Measurements from ENCODE around the gene ARL4A.
"Not testable (repeated sequence)": the region's sequence is repeated elsewhere in the genome, so short reads cannot be mapped to it uniquely, and the experiment has no call there.

ARL4A gene

DNA sequence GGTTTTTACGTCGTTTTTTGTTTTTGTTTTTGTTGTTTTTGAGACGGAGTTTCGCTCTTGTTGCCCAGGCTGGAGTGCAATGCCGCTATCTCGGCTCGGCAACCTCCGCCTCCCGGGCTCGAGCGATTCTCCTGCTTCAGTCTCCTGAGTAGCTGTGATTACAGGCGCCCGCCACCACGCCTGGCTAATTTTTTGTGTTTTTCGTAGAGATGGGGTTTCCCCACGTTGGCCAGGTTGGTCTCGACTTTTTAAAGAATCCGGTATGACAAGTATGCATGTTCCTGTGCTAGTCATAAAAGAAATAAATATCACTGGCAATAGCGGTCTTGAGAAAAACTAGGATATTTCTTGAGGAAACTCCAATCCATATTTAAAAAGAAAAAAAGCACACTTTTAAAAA is 2.7 kb upstream of the ARL4A start:
- 0 out of 2 replicates have a peak, but pooled peaks cover 3% of the 10 kb centered on the region for H3K4me1 ChIP-seq (ENCODE audit: insufficient read depth, low read length)
- no peaks in the 10 kb centered on the region for H3K9me3 ChIP-seq (ENCODE audit: control insufficient read depth, insufficient read depth, low read length)
- no peaks in the 10 kb centered on the region for H3K36me3 ChIP-seq (ENCODE audit: insufficient read depth, low read length)
- H3K9ac ChIP-seq (ENCODE audit: low read depth, low read length), result no peak overlapping the region

DNA sequence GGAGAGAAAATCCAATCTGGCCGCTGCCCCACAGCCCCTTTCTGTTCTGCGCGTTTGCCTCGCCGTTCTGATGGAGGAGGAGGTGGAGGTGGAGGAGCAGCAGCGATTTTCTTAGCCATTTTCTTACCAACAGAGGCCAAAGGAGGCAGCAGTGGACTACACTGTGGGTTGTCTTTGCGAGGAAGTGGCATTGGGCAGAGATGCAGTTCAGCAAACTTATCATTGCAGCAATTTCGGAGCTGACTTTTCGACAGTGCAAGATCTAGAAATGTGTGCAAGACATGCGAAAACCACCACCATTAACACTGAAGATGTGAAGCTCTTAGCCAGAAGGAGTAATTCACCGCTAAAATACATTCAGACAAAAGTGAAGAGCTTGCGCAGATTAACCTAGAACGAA is 1.9 kb upstream of the ARL4A start:
- H3K36me3 ChIP-seq (ENCODE audit: insufficient read depth, low read length), result no peaks in the 10 kb centered on the region
- no peaks in the 10 kb centered on the region for H3K9me3 ChIP-seq (ENCODE audit: control insufficient read depth, insufficient read depth, low read length)
- peak overlapping the region; percentile 78; the same call in 1 of the 2 replicates for H3K9ac ChIP-seq (ENCODE audit: low read depth, low read length)
- H3K4me1 ChIP-seq (ENCODE audit: insufficient read depth, low read length), result 0 out of 2 replicates have a peak, but pooled peaks cover 3% of the 10 kb centered on the region

DNA sequence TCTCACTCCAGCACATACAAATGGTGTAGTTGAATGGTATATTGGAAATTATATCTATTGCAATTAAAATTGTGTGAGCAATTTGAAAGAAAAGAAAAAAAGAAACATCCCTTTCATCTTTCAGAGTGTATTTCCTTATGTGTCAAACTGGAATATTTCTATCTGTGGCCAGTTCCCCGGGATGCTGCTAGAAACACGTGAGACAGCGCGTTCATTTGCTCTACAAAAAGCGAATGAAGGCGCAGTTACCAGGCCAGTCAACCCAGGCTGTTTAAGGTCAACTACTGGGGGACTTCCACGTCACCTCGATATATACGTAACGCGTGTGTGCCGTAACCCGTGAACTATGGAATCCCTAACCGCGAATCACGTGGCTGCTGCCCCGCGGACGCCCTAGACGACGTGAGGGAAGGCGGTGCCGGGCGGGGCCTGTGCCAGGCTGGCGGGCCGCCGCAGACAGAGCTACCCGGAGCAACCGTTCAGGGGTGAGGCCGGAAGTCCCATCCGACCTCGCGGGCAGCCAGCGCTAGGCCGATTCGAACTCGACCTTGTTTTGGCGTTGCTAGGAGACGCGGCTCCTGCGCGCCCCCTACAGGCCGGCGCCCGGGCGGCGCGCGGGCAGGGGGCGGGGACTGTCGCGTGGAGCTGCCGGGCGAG is 1.1 kb upstream of the ARL4A start:
- Histone ChIP-seq H3K9ac (ENCODE audit: low read depth, low read length) (peak overlapping the region; percentile 78), H3K9me3 (ENCODE audit: control insufficient read depth, insufficient read depth, low read length) (no peaks in the 10 kb centered on the region), H3K4me1 (ENCODE audit: insufficient read depth, low read length) (0 out of 2 replicates have a peak, but pooled peaks cover 3% of the 10 kb centered on the region), H3K36me3 (ENCODE audit: insufficient read depth, low read length) (no peaks in the 10 kb centered on the region)

DNA sequence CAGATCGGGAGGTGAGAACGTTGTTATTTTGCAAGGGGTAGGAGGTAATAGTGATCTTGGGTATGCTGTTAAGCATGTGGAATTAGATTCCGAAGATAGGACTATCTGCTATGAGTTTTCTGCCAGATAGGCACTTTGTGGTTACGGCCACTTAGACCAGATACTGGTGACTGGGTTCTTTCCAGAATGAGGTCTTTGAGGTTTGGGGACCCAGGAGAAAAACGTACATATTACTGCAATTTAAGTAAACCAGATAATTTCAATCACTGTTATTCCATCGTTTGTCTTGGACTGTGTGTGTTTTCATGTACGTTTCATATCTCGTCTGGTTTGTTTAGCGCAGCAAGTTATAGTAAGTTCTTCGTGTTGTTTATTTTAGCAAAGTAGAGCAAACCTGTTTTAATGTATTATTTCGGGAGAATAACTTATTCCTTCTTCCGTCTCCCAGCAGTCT is 312 bp downstream of the ARL4A start:
- Histone ChIP-seq H3K36me3 (ENCODE audit: insufficient read depth, low read length) (no peaks in the 10 kb centered on the region), H3K9ac (ENCODE audit: low read depth, low read length) (peak overlapping the region; percentile 78), H3K4me1 (ENCODE audit: insufficient read depth, low read length) (0 out of 2 replicates have a peak, but pooled peaks cover 3% of the 10 kb centered on the region), H3K9me3 (ENCODE audit: control insufficient read depth, insufficient read depth, low read length) (no peaks in the 10 kb centered on the region)

DNA sequence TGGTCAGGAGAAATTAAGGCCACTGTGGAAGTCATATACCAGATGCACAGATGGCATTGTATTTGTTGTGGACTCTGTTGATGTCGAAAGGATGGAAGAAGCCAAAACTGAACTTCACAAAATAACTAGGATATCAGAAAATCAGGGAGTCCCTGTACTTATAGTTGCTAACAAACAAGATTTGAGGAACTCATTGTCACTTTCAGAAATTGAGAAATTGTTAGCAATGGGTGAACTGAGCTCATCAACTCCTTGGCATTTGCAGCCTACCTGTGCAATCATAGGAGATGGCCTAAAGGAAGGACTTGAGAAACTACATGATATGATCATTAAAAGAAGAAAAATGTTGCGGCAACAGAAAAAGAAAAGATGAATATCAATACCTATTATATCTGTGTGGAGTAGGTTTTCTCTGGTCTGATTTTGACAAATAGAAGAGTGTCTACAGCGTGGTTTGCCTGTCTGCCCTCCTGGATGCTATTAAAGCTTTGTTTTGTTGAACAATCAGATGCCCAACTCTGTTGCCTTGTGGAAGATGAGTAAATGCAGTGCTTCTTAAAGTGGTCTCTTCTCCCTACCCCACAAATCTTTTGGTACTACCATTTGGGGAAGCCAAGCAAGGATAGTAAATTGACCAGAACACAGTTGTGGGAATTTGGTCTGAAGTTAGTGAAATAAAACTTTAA is 1.2 kb downstream of the ARL4A start:
- not testable (repeated sequence) for H3K4me1 ChIP-seq (ENCODE audit: insufficient read depth, low read length); H3K36me3 ChIP-seq (ENCODE audit: insufficient read depth, low read length); H3K9me3 ChIP-seq (ENCODE audit: control insufficient read depth, insufficient read depth, low read length)
- H3K9ac ChIP-seq (ENCODE audit: low read depth, low read length), result peak overlapping the region; percentile 44

DNA sequence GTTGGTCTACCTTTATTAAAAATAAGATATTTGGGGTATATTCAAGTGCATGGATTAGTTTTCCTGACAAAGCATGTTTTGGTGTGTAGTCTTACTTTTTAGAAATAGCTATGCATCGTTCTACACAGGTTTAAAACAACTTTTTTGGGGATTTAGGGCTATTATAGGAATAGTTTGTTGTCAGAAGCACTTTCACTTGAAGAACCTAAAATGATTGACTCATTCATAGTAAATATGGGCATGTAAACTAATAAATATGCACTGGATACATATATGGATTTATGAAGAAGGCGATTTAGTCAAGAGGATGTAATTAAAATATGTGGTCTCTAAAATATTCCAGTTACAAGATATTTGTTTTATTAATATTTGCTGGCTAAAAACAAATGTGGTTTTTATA is 2.0 kb downstream of the ARL4A start:
- Histone ChIP-seq H3K9ac (ENCODE audit: low read depth, low read length) (peak overlapping the region; percentile 44), H3K36me3 (ENCODE audit: insufficient read depth, low read length) (no peaks in the 10 kb centered on the region), H3K9me3 (ENCODE audit: control insufficient read depth, insufficient read depth, low read length) (no peaks in the 10 kb centered on the region), H3K4me1 (ENCODE audit: insufficient read depth, low read length) (0 out of 2 replicates have a peak, but pooled peaks cover 3% of the 10 kb centered on the region)

DNA sequence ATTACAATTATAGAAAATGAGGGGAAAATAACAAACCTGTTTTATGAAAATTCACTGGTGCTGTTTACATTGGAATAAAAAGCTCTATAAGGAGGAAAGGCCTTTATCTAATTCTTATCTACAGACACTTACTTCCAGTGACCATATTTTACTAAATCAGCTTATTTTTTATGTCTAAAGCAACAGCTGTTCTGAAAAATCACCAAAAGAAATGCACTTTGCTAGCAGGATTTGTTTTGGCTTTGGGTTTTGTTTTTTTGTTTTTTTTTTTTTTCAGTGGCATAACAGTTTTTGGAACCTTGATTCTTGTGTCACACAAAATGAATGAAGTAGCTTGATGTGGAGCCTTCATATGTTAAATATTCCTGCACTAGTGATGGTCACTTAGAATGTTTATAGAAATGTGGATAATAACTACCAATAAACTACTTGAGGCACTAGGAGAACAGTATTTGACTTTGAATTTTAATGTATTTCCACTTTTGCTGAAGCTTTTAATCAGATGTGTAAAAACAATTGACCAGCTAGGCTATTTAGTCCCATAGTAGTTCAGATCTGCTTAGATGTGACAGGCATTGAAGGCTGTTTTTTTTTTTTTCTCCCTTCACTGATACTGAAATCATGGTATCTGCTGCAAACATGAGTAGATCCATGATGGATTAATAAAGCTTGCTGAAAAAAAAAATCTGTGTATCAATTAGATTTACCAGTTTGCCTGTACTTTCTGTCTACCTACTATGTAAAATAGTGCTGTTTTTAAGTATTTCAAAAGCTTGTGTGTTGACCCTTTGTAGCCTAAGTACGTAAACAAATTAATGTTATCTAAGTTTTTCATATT is 2.8 kb downstream of the ARL4A start:
- H3K9me3 ChIP-seq (ENCODE audit: control insufficient read depth, insufficient read depth, low read length), result no peaks in the 10 kb centered on the region
- H3K9ac ChIP-seq (ENCODE audit: low read depth, low read length), result peak overlapping the region; percentile 33
- peaks cover 3% of the 10 kb centered on the region; the same call in 1 of the 2 replicates for H3K4me1 ChIP-seq (ENCODE audit: insufficient read depth, low read length)
- H3K36me3 ChIP-seq (ENCODE audit: insufficient read depth, low read length), result no peaks in the 10 kb centered on the region

DNA sequence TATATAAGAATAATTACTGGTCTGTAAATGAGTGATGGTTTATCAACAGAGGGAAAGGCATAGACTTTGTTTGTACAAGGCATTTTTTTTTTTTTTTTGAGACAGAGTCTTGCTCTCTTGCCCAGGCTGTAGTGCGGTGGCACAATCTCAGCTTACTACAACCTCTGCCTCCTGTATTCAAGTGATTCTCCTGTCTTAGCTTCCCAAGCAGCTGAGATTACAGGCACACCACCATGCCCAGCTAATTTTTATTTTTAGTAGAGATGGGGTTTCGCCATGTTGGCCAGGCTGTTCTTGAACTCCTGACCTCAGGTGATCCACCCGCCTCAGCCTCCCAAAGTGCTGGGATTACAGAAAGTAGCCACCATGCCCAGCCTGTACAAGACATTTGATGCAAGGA is 4.0 kb downstream of the ARL4A start:
- H3K36me3 ChIP-seq (ENCODE audit: insufficient read depth, low read length); H3K4me1 ChIP-seq (ENCODE audit: insufficient read depth, low read length); H3K9me3 ChIP-seq (ENCODE audit: control insufficient read depth, insufficient read depth, low read length); H3K9ac ChIP-seq (ENCODE audit: low read depth, low read length): not testable (repeated sequence)

DNA sequence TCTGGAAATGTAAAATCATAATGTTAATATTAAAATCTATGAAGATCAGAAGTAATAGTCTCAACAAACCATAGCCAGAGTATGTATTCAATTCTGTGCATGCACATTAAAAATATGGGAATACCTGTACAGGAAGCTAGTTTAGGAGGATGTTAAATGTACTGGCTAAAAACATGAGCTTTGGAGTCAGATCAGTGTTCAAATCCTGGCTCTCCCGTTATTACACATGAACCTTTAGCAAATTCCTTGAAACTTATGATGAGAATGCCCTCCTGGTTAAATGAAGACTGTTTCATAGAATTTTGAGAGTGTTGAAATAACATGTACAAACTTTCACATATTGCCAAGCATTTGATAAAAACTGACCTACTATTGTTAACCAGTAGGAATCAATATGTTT is 4.6 kb downstream of the ARL4A start:
- no peaks in the 10 kb centered on the region; the same call in 1 of the 2 replicates for H3K4me1 ChIP-seq (ENCODE audit: insufficient read depth, low read length)
- no peak overlapping the region for H3K9ac ChIP-seq (ENCODE audit: low read depth, low read length)
- no peaks in the 10 kb centered on the region; the same call in 1 of the 2 replicates for H3K9me3 ChIP-seq (ENCODE audit: control insufficient read depth, insufficient read depth, low read length)
- no peaks in the 10 kb centered on the region for H3K36me3 ChIP-seq (ENCODE audit: insufficient read depth, low read length)

DNA sequence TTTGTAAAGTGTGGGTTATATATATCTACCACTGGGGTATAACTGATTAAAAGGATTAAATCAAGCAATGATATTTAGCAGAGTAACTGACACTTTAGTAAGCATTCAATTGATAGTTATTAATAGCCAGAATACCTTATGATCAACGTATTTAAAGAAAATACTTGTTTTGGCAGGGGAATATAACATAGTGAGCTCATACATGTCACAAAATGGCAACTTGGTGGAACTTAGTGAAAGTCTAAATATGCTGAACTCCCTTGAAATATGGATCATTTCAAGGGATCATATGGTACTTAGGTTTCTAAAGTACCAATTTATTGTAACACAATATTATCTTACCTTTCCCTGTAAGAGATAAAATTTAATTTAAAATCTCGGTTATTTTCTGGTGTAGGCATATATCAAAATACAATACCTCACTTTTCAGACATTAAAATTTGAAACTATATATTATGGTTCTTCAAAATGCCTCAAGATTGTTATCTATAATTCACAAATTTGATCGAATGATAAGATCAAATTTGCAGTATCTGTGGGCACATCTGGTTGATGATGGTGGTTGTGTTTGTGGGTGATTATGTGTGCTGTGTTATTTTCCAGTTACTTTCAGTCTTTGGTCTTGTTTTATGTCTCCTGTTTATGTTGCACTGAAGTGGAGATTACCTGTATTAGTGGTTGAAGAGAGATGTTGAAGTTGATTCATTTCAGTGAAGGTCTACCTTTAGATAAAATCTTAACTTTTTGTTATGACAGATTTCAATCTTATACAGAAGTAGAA is 5.2 kb downstream of the ARL4A start:
- H3K9ac ChIP-seq (ENCODE audit: low read depth, low read length), result no peak overlapping the region
- H3K9me3 ChIP-seq (ENCODE audit: control insufficient read depth, insufficient read depth, low read length), result no peaks in the 10 kb centered on the region; the same call in 1 of the 2 replicates
- no peaks in the 10 kb centered on the region; the same call in 1 of the 2 replicates for H3K4me1 ChIP-seq (ENCODE audit: insufficient read depth, low read length)
- no peaks in the 10 kb centered on the region for H3K36me3 ChIP-seq (ENCODE audit: insufficient read depth, low read length)

DNA sequence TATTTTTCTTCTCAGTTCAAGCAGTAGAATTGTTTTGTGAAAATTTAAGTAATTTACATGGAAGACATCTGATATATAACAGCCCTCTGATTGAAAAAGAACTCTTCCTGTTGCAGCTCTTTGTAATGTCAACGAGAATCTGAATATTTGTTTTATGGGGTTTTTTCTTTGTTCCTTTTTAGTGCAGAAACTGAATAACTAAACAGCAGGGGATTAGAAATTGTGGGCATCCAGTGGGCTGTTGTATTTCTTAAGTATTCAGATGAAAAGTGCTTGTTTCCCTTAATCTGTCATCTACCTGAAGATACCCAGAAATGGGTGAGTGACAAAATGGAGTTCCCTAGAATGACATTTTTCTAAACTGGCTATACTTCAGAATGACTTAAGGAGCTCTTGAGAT is 7.4 kb downstream of the ARL4A start:
- H3K36me3 ChIP-seq (ENCODE audit: insufficient read depth, low read length), result no peaks in the 10 kb centered on the region
- H3K9me3 ChIP-seq (ENCODE audit: control insufficient read depth, insufficient read depth, low read length), result no peaks in the 10 kb centered on the region; the same call in 1 of the 2 replicates
- H3K9ac ChIP-seq (ENCODE audit: low read depth, low read length), result no peak overlapping the region
- H3K4me1 ChIP-seq (ENCODE audit: insufficient read depth, low read length), result no peaks in the 10 kb centered on the region; the same call in 1 of the 2 replicates

DNA sequence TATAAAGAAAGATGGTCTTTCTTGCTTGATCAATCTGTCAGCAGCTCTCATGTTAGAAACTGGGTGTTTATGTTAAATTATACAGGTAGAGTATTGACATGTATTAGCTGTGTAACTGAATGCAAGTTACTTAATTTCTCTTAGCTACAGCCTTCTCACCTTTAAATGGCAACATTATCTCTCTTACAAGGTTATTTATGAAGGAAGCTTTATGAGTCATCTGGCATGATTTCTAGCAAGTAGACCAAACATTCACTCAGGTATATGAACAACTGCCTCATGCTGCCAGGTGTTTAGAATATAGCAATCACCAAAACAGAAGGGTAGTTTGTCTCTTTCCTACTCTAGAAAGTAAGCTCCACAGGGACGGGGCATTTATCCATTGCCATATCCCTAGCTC is 8.5 kb downstream of the ARL4A start:
- no peak overlapping the region for H3K9ac ChIP-seq (ENCODE audit: low read depth, low read length)
- no peaks in the 10 kb centered on the region; the same call in 1 of the 2 replicates for H3K4me1 ChIP-seq (ENCODE audit: insufficient read depth, low read length)
- no peaks in the 10 kb centered on the region for H3K36me3 ChIP-seq (ENCODE audit: insufficient read depth, low read length)
- H3K9me3 ChIP-seq (ENCODE audit: control insufficient read depth, insufficient read depth, low read length), result peaks cover 1% of the 10 kb centered on the region; the same call in 1 of the 2 replicates

DNA sequence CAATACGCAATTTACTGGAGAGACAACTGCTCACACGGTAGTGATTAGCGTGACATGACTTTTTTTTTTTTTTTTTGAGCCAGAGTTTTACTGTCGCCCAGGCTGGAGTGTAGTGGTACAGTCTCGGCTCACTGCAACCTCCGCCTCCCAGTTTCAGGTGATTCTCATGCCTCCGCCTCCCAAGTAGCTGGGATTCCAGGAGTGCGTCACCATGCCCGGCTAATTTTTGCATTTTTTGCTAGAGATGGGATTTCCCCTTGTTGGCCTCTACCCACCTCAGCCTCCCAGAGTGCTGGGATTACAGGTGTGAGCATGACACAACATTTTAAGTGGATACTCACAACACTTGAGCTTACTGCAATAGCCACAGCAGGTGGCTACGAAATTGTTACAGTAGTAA is 11.9 kb downstream of the ARL4A start:
- H3K9ac ChIP-seq (ENCODE audit: low read depth, low read length), result no peak overlapping the region
- H3K36me3 ChIP-seq (ENCODE audit: insufficient read depth, low read length), result peaks cover 3% of the 10 kb centered on the region; the same call in 1 of the 2 replicates
- H3K9me3 ChIP-seq (ENCODE audit: control insufficient read depth, insufficient read depth, low read length), result peaks cover 13% of the 10 kb centered on the region
- H3K4me1 ChIP-seq (ENCODE audit: insufficient read depth, low read length), result no peaks in the 10 kb centered on the region; the same call in 1 of the 2 replicates

DNA sequence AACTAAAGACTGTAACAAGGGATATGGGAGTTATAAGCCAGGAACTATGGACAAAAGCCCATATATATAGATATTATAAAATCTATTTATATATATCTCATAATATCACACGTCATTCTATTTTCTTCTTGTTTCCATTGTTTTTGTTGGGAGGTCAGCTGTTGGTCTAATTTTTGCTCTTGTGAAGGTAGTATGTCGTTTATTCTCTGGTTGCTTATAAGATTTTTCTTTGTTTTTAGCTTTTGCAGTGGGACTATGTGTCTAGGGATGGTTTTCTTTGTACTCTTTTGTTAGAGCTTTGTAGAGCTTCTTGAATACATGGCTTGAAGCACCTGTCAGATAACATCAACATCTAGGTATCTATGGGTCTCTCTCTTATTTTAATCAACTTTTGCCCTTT is 14.0 kb downstream of the ARL4A start:
- Histone ChIP-seq H3K4me1 (ENCODE audit: insufficient read depth, low read length) (no peaks in the 10 kb centered on the region), H3K9ac (ENCODE audit: low read depth, low read length) (no peak overlapping the region), H3K9me3 (ENCODE audit: control insufficient read depth, insufficient read depth, low read length) (peaks cover 13% of the 10 kb centered on the region), H3K36me3 (ENCODE audit: insufficient read depth, low read length) (peaks cover 3% of the 10 kb centered on the region; the same call in 1 of the 2 replicates)
